Rectal smooth muscle tissue (tissue), 1 donor: ENCODE measurements around the gene ZNF226.
"Not testable (repeated sequence)": the region's sequence is repeated elsewhere in the genome, so short reads cannot be mapped to it uniquely, and the experiment has no call there.

Experiments
- H3K27ac ChIP-seq: one replicate; pipeline ENCODE4 v1.7.0; 2013; ENCODE audit warnings: low read depth, low read length, inconsistent platforms
- H3K27me3 ChIP-seq: one replicate; pipeline ENCODE4 v1.7.0; 2013; ENCODE audit warnings: low read length; ENCODE audit not compliant: control insufficient read depth, insufficient read depth
- H3K36me3 ChIP-seq: one replicate; pipeline ENCODE4 v1.7.0; 2013; ENCODE audit warnings: low read length; ENCODE audit not compliant: control insufficient read depth, insufficient read depth
- H3K4me1 ChIP-seq: one replicate; pipeline ENCODE4 v1.7.0; 2013; ENCODE audit warnings: low read length; ENCODE audit not compliant: control insufficient read depth, insufficient read depth
- H3K4me3 ChIP-seq: one replicate; pipeline ENCODE4 v1.7.0; 2013; ENCODE audit warnings: low read length
- H3K9ac ChIP-seq: one replicate; pipeline ENCODE4 v1.7.0; 2013; ENCODE audit warnings: low read length

ZNF226 gene

DNA sequence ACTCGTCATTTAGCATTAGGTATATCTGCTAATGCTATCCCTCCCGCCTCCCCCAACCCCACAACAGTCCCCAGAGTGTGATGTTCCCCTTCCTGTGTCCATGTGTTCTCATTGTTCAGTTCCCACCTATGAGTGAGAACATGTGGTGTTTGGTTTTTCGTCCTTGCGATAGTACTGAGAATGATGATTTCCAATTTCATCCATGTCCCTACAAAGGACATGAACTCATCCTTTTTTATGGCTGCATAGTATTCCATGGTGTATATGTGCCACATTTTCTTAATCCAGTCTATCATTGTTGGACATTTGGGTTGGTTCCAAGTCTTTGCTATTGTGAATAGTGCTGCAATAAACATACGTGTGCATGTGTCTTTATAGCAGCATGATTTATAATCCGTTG, 55.9 kb downstream of the ZNF226 start:
- H3K4me3 ChIP-seq, H3K4me1 ChIP-seq, H3K27ac ChIP-seq, H3K27me3 ChIP-seq, H3K9ac ChIP-seq: not testable (repeated sequence)
- H3K36me3 ChIP-seq: peaks cover 12% of the 10 kb centered on the region

DNA sequence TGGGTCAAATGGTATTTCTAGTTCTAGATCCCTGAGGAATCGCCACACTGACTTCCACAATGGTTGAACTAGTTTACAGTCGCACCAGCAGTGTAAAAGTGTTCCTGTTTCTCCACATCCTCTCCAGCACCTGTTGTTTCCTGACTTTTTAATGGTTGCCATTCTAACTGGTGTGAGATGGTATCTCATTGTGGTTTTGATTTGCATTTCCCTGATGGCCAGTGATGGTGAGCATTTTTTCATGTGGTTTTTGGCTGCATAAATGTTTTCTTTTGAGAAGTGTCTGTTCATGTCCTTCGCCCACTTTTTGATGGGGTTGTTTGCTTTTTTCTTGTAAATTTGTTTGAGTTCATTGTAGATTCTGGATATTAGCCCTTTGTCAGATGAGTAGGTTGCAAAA, 56.4 kb downstream of the ZNF226 start:
- not testable (repeated sequence) for H3K27me3 ChIP-seq, H3K4me1 ChIP-seq, H3K27ac ChIP-seq, H3K4me3 ChIP-seq, H3K9ac ChIP-seq
- peaks cover 12% of the 10 kb centered on the region for H3K36me3 ChIP-seq
